ENCODE data around the gene UBR4.

Gene UBR4

GRCh38 chr1:19072285-19072981, 137.6 kb downstream of the UBR4 start:
- H3K36me3 ChIP-seq (ENCODE audit: control insufficient read depth, insufficient read depth, low read length), result peaks cover 50% of the 10 kb centered on the region

GRCh38 chr1:19071674-19072281, 138.3 kb downstream of the UBR4 start:
- no peak overlapping the region for H3K9ac ChIP-seq (ENCODE audit: low read depth, low read length)
- H3K4me1 ChIP-seq (ENCODE audit: control insufficient read depth, insufficient read depth, low read length), result peaks cover 5% of the 10 kb centered on the region
- no peaks in the 10 kb centered on the region for H3K9me3 ChIP-seq (ENCODE audit: control insufficient read depth, insufficient read depth, low read length)
- no peak overlapping the region for H3K4me3 ChIP-seq (ENCODE audit: low read depth, low read length)
- H3K27me3 ChIP-seq (ENCODE audit: control insufficient read depth, insufficient read depth, low read length), result no peaks in the 10 kb centered on the region
- H3K36me3 ChIP-seq (ENCODE audit: control insufficient read depth, insufficient read depth, low read length), result peaks cover 43% of the 10 kb centered on the region

More at GRCh38 chr1:19072285-19072981, 137.6 kb downstream of the UBR4 start:
- H3K27me3 ChIP-seq (ENCODE audit: control insufficient read depth, insufficient read depth, low read length), result no peaks in the 10 kb centered on the region
- H3K9ac ChIP-seq (ENCODE audit: low read depth, low read length), result no peak overlapping the region
- peaks cover 5% of the 10 kb centered on the region for H3K4me1 ChIP-seq (ENCODE audit: control insufficient read depth, insufficient read depth, low read length)
- H3K4me3 ChIP-seq (ENCODE audit: low read depth, low read length), result no peak overlapping the region
- H3K9me3 ChIP-seq (ENCODE audit: control insufficient read depth, insufficient read depth, low read length), result no peaks in the 10 kb centered on the region

GRCh38 chr1:19070891-19071621, 139.0 kb downstream of the UBR4 start:
- Histone ChIP-seq H3K9me3 (ENCODE audit: control insufficient read depth, insufficient read depth, low read length) (no peaks in the 10 kb centered on the region), H3K4me1 (ENCODE audit: control insufficient read depth, insufficient read depth, low read length) (peaks cover 5% of the 10 kb centered on the region), H3K4me3 (ENCODE audit: low read depth, low read length) (no peak overlapping the region), H3K27me3 (ENCODE audit: control insufficient read depth, insufficient read depth, low read length) (no peaks in the 10 kb centered on the region), H3K36me3 (ENCODE audit: control insufficient read depth, insufficient read depth, low read length) (peaks cover 36% of the 10 kb centered on the region), H3K9ac (ENCODE audit: low read depth, low read length) (peak overlapping the region; percentile 16)

- Histone ChIP-seq H3K9ac (ENCODE audit: low read depth, low read length) (no peak overlapping the region), H3K27me3 (ENCODE audit: control insufficient read depth, insufficient read depth, low read length) (no peaks in the 10 kb centered on the region), H3K9me3 (ENCODE audit: control insufficient read depth, insufficient read depth, low read length) (no peaks in the 10 kb centered on the region), H3K36me3 (ENCODE audit: control insufficient read depth, insufficient read depth, low read length) (peaks cover 28% of the 10 kb centered on the region), H3K4me1 (ENCODE audit: control insufficient read depth, insufficient read depth, low read length) (peaks cover 5% of the 10 kb centered on the region), H3K4me3 (ENCODE audit: low read depth, low read length) (no peak overlapping the region)
Observed at GRCh38 chr1:19070197-19070651, 139.8 kb downstream of the UBR4 start.

- Histone ChIP-seq H3K4me1 (ENCODE audit: control insufficient read depth, insufficient read depth, low read length) (peaks cover 5% of the 10 kb centered on the region), H3K4me3 (ENCODE audit: low read depth, low read length) (no peak overlapping the region), H3K9ac (ENCODE audit: low read depth, low read length) (no peak overlapping the region), H3K9me3 (ENCODE audit: control insufficient read depth, insufficient read depth, low read length) (no peaks in the 10 kb centered on the region), H3K36me3 (ENCODE audit: control insufficient read depth, insufficient read depth, low read length) (peaks cover 13% of the 10 kb centered on the region), H3K27me3 (ENCODE audit: control insufficient read depth, insufficient read depth, low read length) (no peaks in the 10 kb centered on the region)
Observed at GRCh38 chr1:19068639-19069276, 141.3 kb downstream of the UBR4 start.

- no peaks in the 10 kb centered on the region for H3K27me3 ChIP-seq (ENCODE audit: control insufficient read depth, insufficient read depth, low read length)
- H3K4me1 ChIP-seq (ENCODE audit: control insufficient read depth, insufficient read depth, low read length), result peaks cover 5% of the 10 kb centered on the region
- peaks cover 6% of the 10 kb centered on the region for H3K36me3 ChIP-seq (ENCODE audit: control insufficient read depth, insufficient read depth, low read length)
- no peak overlapping the region for H3K4me3 ChIP-seq (ENCODE audit: low read depth, low read length)
- no peak overlapping the region for H3K9ac ChIP-seq (ENCODE audit: low read depth, low read length)
- no peaks in the 10 kb centered on the region for H3K9me3 ChIP-seq (ENCODE audit: control insufficient read depth, insufficient read depth, low read length)
Observed at GRCh38 chr1:19067912-19068638, 142.0 kb downstream of the UBR4 start.

- Histone ChIP-seq H3K9me3 (ENCODE audit: control insufficient read depth, insufficient read depth, low read length) (no peaks in the 10 kb centered on the region), H3K9ac (ENCODE audit: low read depth, low read length) (no peak overlapping the region), H3K36me3 (ENCODE audit: control insufficient read depth, insufficient read depth, low read length) (no peaks in the 10 kb centered on the region), H3K4me1 (ENCODE audit: control insufficient read depth, insufficient read depth, low read length) (peaks cover 5% of the 10 kb centered on the region), H3K4me3 (ENCODE audit: low read depth, low read length) (no peak overlapping the region), H3K27me3 (ENCODE audit: control insufficient read depth, insufficient read depth, low read length) (no peaks in the 10 kb centered on the region)
Observed at GRCh38 chr1:19067182-19067911, 142.7 kb downstream of the UBR4 start.

- Histone ChIP-seq H3K4me1 (ENCODE audit: control insufficient read depth, insufficient read depth, low read length) (peaks cover 3% of the 10 kb centered on the region), H3K9ac (ENCODE audit: low read depth, low read length) (no peak overlapping the region), H3K9me3 (ENCODE audit: control insufficient read depth, insufficient read depth, low read length) (no peaks in the 10 kb centered on the region), H3K27me3 (ENCODE audit: control insufficient read depth, insufficient read depth, low read length) (no peaks in the 10 kb centered on the region), H3K4me3 (ENCODE audit: low read depth, low read length) (no peak overlapping the region), H3K36me3 (ENCODE audit: control insufficient read depth, insufficient read depth, low read length) (no peaks in the 10 kb centered on the region)
Observed at GRCh38 chr1:19066874-19067181, 143.2 kb downstream of the UBR4 start.

GRCh38 chr1:19066248-19066873, 143.7 kb downstream of the UBR4 start:
- Histone ChIP-seq H3K9me3 (ENCODE audit: control insufficient read depth, insufficient read depth, low read length) (no peaks in the 10 kb centered on the region), H3K36me3 (ENCODE audit: control insufficient read depth, insufficient read depth, low read length) (no peaks in the 10 kb centered on the region), H3K4me1 (ENCODE audit: control insufficient read depth, insufficient read depth, low read length) (no peaks in the 10 kb centered on the region), H3K27me3 (ENCODE audit: control insufficient read depth, insufficient read depth, low read length) (no peaks in the 10 kb centered on the region), H3K9ac (ENCODE audit: low read depth, low read length) (no peak overlapping the region), H3K4me3 (ENCODE audit: low read depth, low read length) (no peak overlapping the region)

- Histone ChIP-seq H3K9ac (ENCODE audit: low read depth, low read length) (no peak overlapping the region), H3K36me3 (ENCODE audit: control insufficient read depth, insufficient read depth, low read length) (no peaks in the 10 kb centered on the region), H3K27me3 (ENCODE audit: control insufficient read depth, insufficient read depth, low read length) (no peaks in the 10 kb centered on the region), H3K9me3 (ENCODE audit: control insufficient read depth, insufficient read depth, low read length) (no peaks in the 10 kb centered on the region), H3K4me3 (ENCODE audit: low read depth, low read length) (no peak overlapping the region), H3K4me1 (ENCODE audit: control insufficient read depth, insufficient read depth, low read length) (no peaks in the 10 kb centered on the region)
Observed at GRCh38 chr1:19065526-19066247, 144.4 kb downstream of the UBR4 start.

Data from iPS-15b (cell line).